Smooth muscle cell (in vitro differentiated cells): ENCODE measurements around the gene BMPER. TPM values are rescaled to one million over a fixed set of nuclear protein-coding genes. Genes with fewer than 3 reads are reported as not detected.

Experiments
- DNase-seq: peaks from one replicate; lab custom pipeline; 2025; ENCODE audit not compliant: unreplicated experiment; lab: John Stamatoyannopoulos, UW
- H2AFZ ChIP-seq: fragments of 200-600 bp; sonication (generic); 2 replicates; pipeline ENCODE4 v1.6.0; 2016; ENCODE audit warnings: antibody characterized with exemption, low read depth, mild to moderate bottlenecking
- H3F3A ChIP-seq: fragments of 200-600 bp; sonication (generic); 2 replicates; pipeline ENCODE4 v1.6.0; 2017; ENCODE audit warnings: antibody characterized with exemption, low read depth
- H3K27ac ChIP-seq: fragments of 200-600 bp; sonication (generic); 2 replicates; pipeline ENCODE4 v1.5.1; 2016; ENCODE audit warnings: low read depth, mild to moderate bottlenecking
- H3K27me3 ChIP-seq: fragments of 200-600 bp; sonication (generic); 2 replicates; pipeline ENCODE4 v1.6.1; 2016; ENCODE audit warnings: low read depth, mild to moderate bottlenecking
- H3K36me3 ChIP-seq: fragments of 200-600 bp; sonication (generic); 2 replicates; pipeline ENCODE4 v1.5.1; 2016; ENCODE audit warnings: low read depth
- H3K4me1 ChIP-seq: fragments of 200-600 bp; sonication (generic); 2 replicates; pipeline ENCODE4 v1.5.1; 2016; ENCODE audit warnings: low read depth
- H3K4me2 ChIP-seq: fragments of 200-600 bp; sonication (generic); 2 replicates; pipeline ENCODE4 v1.6.0; 2016; ENCODE audit warnings: mild to moderate bottlenecking
- H3K4me3 ChIP-seq: fragments of 200-600 bp; sonication (generic); 2 replicates; pipeline ENCODE4 v1.5.1; 2016; ENCODE audit warnings: mild to moderate bottlenecking
- H3K79me2 ChIP-seq: fragments of 200-600 bp; sonication (generic); 2 replicates; pipeline ENCODE4 v1.6.0; 2016; ENCODE audit warnings: low read depth, mild to moderate bottlenecking
- H3K9ac ChIP-seq: fragments of 200-600 bp; sonication (generic); 2 replicates; pipeline ENCODE4 v1.6.0; 2016; ENCODE audit warnings: low read depth
- H3K9me3 ChIP-seq: fragments of 200-600 bp; sonication (generic); replicated peaks from 2 replicates; pipeline ENCODE4 v1.5.1; 2016; ENCODE audit warnings: low read depth
- H4K20me1 ChIP-seq: fragments of 200-600 bp; sonication (generic); 2 replicates; pipeline ENCODE4 v1.6.0; 2016; ENCODE audit warnings: low read depth
- WGBS: methylation state at CpG from one replicate; pipeline ENCODE4 v1.1.7; 2016; ENCODE audit warnings: low lambda C conversion rate; 5-methylcytosine and 5-hydroxymethylcytosine counted together
- polyA plus RNA-seq: library from polyadenylated mRNA; unstranded; fragments of >200 nt; fragmentation: Nextera tagmentation; extraction: Ambion mirVana; gene quantifications from 2 replicates; pipeline ENCODE4 v1.2.1, GENCODE V29; 2016
- total RNA-seq: library from RNA; depleted of rRNA; stranded (reverse); fragments of >200 nt; gene quantifications from 2 replicates; pipeline ENCODE4 v1.2.3, GENCODE V29; 2014
- TF ChIP-seq, protein P1 (sequence below): fragments of 200-600 bp; sonication (generic); IDR thresholded peaks from 2 replicates; pipeline ENCODE4 v1.5.1; 2017; ENCODE audit warnings: borderline replicate concordance, mild to moderate bottlenecking, antibody characterized with exemption; ENCODE audit not compliant: insufficient read depth, poor library complexity, severe bottlenecking

BMPER gene
- total and polyA plus RNA-seq, 2 experiments from 2014 or later: 3.0 to 21.9 TPM

DNA sequence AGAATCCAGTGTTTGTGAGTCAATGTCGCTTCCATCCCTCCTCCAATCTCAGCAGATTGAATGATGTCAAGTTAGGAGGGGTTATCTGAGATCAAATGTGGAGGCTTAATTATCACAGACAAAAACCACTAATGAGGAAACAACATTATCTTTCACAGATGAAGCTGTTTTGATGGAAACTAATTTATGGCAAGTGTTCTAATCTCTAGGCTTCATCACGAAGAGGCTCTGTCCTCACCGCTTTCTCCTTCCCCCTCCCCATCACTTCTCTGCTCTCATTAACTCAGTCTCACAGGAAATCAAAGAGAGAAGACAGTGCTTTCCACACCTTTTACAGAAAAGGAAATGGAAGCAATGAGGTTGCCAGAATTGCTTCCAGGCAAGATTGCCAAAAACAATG, 283.7 kb downstream of the BMPER start:
- no peaks in the 10 kb centered on the region for H3K9me3 ChIP-seq
- no peak overlapping the region for H3K27ac ChIP-seq
- H3K27me3 ChIP-seq: no peaks in the 10 kb centered on the region
- 65% methylated on average over 3 of the region's 3 CpGs for WGBS
- no peak overlapping the region for H3K9ac ChIP-seq
- TF ChIP-seq, protein P1, sequence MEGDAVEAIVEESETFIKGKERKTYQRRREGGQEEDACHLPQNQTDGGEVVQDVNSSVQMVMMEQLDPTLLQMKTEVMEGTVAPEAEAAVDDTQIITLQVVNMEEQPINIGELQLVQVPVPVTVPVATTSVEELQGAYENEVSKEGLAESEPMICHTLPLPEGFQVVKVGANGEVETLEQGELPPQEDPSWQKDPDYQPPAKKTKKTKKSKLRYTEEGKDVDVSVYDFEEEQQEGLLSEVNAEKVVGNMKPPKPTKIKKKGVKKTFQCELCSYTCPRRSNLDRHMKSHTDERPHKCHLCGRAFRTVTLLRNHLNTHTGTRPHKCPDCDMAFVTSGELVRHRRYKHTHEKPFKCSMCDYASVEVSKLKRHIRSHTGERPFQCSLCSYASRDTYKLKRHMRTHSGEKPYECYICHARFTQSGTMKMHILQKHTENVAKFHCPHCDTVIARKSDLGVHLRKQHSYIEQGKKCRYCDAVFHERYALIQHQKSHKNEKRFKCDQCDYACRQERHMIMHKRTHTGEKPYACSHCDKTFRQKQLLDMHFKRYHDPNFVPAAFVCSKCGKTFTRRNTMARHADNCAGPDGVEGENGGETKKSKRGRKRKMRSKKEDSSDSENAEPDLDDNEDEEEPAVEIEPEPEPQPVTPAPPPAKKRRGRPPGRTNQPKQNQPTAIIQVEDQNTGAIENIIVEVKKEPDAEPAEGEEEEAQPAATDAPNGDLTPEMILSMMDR: no peak
- peaks cover 14% of the 10 kb centered on the region for H3K4me1 ChIP-seq
- no peak overlapping the region for H2AFZ ChIP-seq
- H3K79me2 ChIP-seq: no peaks in the 10 kb centered on the region
- no peak overlapping the region for H3K4me2 ChIP-seq
- no peaks in the 10 kb centered on the region for H3K36me3 ChIP-seq
- H3K4me3 ChIP-seq: no peak overlapping the region
- H4K20me1 ChIP-seq: no peaks in the 10 kb centered on the region
- no peak for DNase-seq
- H3F3A ChIP-seq: no peaks in the 10 kb centered on the region

DNA sequence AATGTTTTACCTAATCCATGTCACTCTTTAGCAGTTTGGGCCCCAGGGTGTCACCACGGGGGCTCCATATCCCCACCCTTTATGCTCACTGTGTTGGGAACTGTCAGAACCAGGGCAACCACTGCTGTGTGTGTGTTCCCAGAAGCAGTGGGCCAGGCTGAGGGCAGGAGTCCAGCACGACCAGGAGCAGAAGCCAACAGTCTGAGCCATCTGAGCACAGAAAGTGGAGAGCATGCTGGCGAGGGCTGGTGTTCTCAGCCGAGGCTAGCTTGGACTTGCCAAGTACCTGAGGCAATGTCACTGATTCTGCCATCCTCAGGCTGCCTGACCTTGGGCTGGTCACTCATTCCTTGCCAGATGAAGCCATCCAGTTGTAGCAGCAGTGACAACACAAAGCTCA, 285.0 kb downstream of the BMPER start:
- Histone ChIP-seq H3K27me3 (no peaks in the 10 kb centered on the region), H3K4me3 (no peak overlapping the region), H3K4me2 (no peak overlapping the region), H3K79me2 (no peaks in the 10 kb centered on the region), H3F3A (no peaks in the 10 kb centered on the region), H4K20me1 (no peaks in the 10 kb centered on the region), H3K27ac (no peak overlapping the region), H3K9ac (no peak overlapping the region), H3K4me1 (peaks cover 14% of the 10 kb centered on the region), H2AFZ (no peak overlapping the region), H3K36me3 (no peaks in the 10 kb centered on the region), H3K9me3 (no peaks in the 10 kb centered on the region)
- TF ChIP-seq, protein P1: no peak
- 90% methylated on average over 4 of the region's 4 CpGs for WGBS
- DNase-seq: no peak

DNA sequence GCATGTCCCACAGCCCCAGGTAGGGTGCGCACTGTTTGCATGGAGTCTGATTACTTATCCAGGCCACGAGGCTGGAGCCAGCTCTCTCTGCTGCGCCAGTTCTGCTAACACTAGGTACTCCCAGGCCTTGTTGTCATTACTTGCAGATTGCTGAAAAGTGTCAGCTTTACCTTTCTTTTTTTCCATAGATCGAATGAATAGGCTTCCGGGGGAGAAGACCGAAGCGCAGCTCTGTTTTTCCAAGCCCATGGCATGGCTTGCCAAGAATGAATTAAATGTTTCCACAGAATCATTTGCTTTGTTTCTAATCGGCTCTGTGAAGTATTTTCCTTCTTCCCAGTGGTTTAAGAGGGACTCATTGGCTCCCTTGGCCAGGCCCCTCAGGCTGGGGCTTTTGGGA, 285.8 kb downstream of the BMPER start:
- H3K27me3 ChIP-seq: no peaks in the 10 kb centered on the region
- WGBS: 96% methylated on average over 8 of the region's 8 CpGs
- H3K4me3 ChIP-seq: no peak overlapping the region
- no peak overlapping the region for H3K4me2 ChIP-seq
- H3F3A ChIP-seq: no peaks in the 10 kb centered on the region
- H3K79me2 ChIP-seq: no peaks in the 10 kb centered on the region
- no peaks in the 10 kb centered on the region for H3K9me3 ChIP-seq
- no peak overlapping the region for H3K27ac ChIP-seq
- no peak overlapping the region for H3K9ac ChIP-seq
- no peaks in the 10 kb centered on the region for H3K36me3 ChIP-seq
- DNase-seq: no peak
- H2AFZ ChIP-seq: no peak overlapping the region
- no peaks in the 10 kb centered on the region for H4K20me1 ChIP-seq
- H3K4me1 ChIP-seq: peaks cover 14% of the 10 kb centered on the region
- TF ChIP-seq, protein P1: no peak

DNA sequence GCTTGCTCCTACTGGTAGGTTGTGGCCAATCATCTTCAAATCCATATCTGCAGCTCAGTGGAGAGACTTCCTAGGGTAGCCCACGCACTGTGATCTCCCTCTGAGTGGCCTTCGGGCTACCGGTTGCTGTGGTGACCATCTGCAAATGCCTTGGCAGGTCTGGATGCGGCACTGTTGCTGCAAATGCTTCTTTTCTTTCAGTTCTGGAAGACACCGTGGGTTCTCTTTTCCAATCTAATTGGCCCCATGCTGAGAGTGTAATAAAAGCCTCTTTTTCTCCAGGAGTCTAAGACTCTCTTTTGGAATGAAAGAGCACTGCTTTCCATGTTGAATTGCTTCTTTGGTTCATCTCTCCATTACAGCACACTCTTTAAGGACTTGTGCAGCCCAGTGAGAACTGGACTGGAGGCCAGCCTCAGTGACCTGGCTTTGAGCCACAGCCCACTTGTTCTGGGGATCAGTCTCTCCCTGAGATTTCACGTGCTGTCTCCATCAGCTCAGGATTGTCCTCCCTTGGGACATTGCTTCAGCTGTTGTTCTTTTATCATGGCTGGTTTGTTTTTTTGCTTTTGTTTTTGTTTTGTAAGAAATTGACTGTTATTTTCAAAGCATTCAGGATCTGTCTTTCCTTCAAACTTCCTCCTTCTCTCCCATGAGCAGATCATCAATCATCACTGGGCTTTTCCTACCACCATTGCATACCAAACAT, 286.6 kb downstream of the BMPER start:
- H3K4me2 ChIP-seq: no peak overlapping the region
- no peaks in the 10 kb centered on the region for H4K20me1 ChIP-seq
- no peak overlapping the region for H2AFZ ChIP-seq
- no peaks in the 10 kb centered on the region for H3K36me3 ChIP-seq
- no peak overlapping the region for H3K9ac ChIP-seq
- H3F3A ChIP-seq: no peaks in the 10 kb centered on the region
- H3K4me1 ChIP-seq: peaks cover 14% of the 10 kb centered on the region
- no peaks in the 10 kb centered on the region for H3K79me2 ChIP-seq
- no peaks in the 10 kb centered on the region for H3K27me3 ChIP-seq
- H3K27ac ChIP-seq: no peak overlapping the region
- no peak for DNase-seq
- H3K9me3 ChIP-seq: no peaks in the 10 kb centered on the region
- H3K4me3 ChIP-seq: no peak overlapping the region
- 96% methylated on average over 6 of the region's 6 CpGs for WGBS
- TF ChIP-seq, protein P1: no peak
